D721Med (cell line): Measurements from ENCODE around the gene TCEAL9.

Experiments
- DNase-seq: peaks from one replicate; pipeline ENCODE4 v3.0.0; 2011; ENCODE audit warnings: low spot score; ENCODE audit not compliant: insufficient read length
- FAIRE-seq: peaks from 2 replicates; lab custom pipeline; 2011; peaks lifted over from hg19 to GRCh38; lab: Jason Lieb, UNC
- CTCF ChIP-seq: IDR thresholded peaks from 2 replicates; pipeline ENCODE4 v1.5.1; 2012; ENCODE audit warnings: mild to moderate bottlenecking, control low read depth; ENCODE audit not compliant: insufficient read depth; ENCODE audit errors: missing control alignments

Gene TCEAL9

GRCh38 chrX:103386332-103386731, 30.0 kb downstream of the TCEAL9 start:
- DNase-seq = no peak
- TF ChIP-seq CTCF = no peak
- no peak for FAIRE-seq

GRCh38 chrX:103393487-103393886, 37.2 kb downstream of the TCEAL9 start:
- no peak for TF ChIP-seq CTCF
- FAIRE-seq = no peak
- DNase-seq = no peak

GRCh38 chrX:103396186-103396585, 39.9 kb downstream of the TCEAL9 start:
- FAIRE-seq = no peak
- no peak for TF ChIP-seq CTCF
- no peak for DNase-seq

GRCh38 chrX:103396660-103397059, 40.4 kb downstream of the TCEAL9 start:
- no peak for DNase-seq
- TF ChIP-seq CTCF = no peak
- FAIRE-seq = no peak

GRCh38 chrX:103397707-103398106, 41.4 kb downstream of the TCEAL9 start:
- no peak for DNase-seq
- FAIRE-seq = no peak
- TF ChIP-seq CTCF = no peak

GRCh38 chrX:103398421-103398864, 42.1 kb downstream of the TCEAL9 start:
- FAIRE-seq (no peak), DNase-seq (no peak)
- TF ChIP-seq CTCF = no peak

GRCh38 chrX:103399744-103400143, 43.4 kb downstream of the TCEAL9 start:
- no peak for TF ChIP-seq CTCF
- DNase-seq (no peak), FAIRE-seq (no peak)
